Panc1 (cell line): Measurements from ENCODE around the gene NOL4L.

ENCODE experiments used
- POLR2AphosphoS5 ChIP-seq: IDR thresholded peaks from 2 replicates; pipeline ENCODE4 v1.6.1; 2012; ENCODE audit warnings: mild to moderate bottlenecking, low read depth, low read length, moderate library complexity
- TCF7L2 ChIP-seq: IDR thresholded peaks from 2 replicates; pipeline ENCODE4 v1.6.1; 2011; ENCODE audit warnings: mild to moderate bottlenecking, low read depth, low read length, inconsistent platforms
- TF ChIP-seq, protein P1 (sequence below): fragments of 450-650 bp; IDR thresholded peaks from 2 replicates; pipeline ENCODE4 v1.5.1; 2017; ENCODE audit warnings: mild to moderate bottlenecking
- TF ChIP-seq, protein P2 (sequence below), 2 experiments: IDR thresholded peaks; 2 replicates each; pipeline ENCODE4 v1.6.1; 2011 to 2012; ENCODE audit warnings: low read depth in 2 of 2, control low read depth in 1 of 2, low read length in 1 of 2, mild to moderate bottlenecking in 1 of 2, moderate library complexity in 1 of 2; ENCODE audit not compliant: insufficient read depth in 1 of 2

DNA sequence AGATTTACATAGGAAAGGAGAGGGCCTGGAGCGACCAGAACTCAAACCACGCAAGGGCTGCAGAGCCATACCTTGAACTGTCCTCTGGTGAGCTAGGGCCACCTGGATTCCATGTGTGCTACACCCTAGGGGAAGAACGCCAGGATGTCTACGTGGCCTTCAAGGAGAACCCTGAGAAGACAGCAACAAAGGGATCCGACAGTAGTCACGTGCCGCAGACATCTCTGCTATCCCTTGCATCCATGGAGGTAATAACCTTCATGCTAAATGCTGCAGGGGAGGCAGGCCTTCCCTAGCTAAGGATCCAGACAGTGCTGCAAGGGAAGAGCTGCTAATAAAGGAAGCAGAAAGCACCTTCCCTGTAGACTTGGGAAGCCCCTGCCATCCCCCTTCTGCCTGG, 52.9 kb downstream of the NOL4L start:
- TF ChIP-seq POLR2AphosphoS5: no peak
- TF ChIP-seq, protein P1, sequence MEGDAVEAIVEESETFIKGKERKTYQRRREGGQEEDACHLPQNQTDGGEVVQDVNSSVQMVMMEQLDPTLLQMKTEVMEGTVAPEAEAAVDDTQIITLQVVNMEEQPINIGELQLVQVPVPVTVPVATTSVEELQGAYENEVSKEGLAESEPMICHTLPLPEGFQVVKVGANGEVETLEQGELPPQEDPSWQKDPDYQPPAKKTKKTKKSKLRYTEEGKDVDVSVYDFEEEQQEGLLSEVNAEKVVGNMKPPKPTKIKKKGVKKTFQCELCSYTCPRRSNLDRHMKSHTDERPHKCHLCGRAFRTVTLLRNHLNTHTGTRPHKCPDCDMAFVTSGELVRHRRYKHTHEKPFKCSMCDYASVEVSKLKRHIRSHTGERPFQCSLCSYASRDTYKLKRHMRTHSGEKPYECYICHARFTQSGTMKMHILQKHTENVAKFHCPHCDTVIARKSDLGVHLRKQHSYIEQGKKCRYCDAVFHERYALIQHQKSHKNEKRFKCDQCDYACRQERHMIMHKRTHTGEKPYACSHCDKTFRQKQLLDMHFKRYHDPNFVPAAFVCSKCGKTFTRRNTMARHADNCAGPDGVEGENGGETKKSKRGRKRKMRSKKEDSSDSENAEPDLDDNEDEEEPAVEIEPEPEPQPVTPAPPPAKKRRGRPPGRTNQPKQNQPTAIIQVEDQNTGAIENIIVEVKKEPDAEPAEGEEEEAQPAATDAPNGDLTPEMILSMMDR: no peak
- TF ChIP-seq, protein P2, sequence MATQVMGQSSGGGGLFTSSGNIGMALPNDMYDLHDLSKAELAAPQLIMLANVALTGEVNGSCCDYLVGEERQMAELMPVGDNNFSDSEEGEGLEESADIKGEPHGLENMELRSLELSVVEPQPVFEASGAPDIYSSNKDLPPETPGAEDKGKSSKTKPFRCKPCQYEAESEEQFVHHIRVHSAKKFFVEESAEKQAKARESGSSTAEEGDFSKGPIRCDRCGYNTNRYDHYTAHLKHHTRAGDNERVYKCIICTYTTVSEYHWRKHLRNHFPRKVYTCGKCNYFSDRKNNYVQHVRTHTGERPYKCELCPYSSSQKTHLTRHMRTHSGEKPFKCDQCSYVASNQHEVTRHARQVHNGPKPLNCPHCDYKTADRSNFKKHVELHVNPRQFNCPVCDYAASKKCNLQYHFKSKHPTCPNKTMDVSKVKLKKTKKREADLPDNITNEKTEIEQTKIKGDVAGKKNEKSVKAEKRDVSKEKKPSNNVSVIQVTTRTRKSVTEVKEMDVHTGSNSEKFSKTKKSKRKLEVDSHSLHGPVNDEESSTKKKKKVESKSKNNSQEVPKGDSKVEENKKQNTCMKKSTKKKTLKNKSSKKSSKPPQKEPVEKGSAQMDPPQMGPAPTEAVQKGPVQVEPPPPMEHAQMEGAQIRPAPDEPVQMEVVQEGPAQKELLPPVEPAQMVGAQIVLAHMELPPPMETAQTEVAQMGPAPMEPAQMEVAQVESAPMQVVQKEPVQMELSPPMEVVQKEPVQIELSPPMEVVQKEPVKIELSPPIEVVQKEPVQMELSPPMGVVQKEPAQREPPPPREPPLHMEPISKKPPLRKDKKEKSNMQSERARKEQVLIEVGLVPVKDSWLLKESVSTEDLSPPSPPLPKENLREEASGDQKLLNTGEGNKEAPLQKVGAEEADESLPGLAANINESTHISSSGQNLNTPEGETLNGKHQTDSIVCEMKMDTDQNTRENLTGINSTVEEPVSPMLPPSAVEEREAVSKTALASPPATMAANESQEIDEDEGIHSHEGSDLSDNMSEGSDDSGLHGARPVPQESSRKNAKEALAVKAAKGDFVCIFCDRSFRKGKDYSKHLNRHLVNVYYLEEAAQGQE (IDR thresholded peaks at IDR 0.05; ENCODE audit: insufficient read depth in 1 of 2, low read depth in 2 of 2, low read length in 1 of 2): no peak
- TF ChIP-seq TCF7L2: no peak
